Nucleus accumbens (tissue), 56 donors: ENCODE results near the gene XCL1.
A peak's percentile ranks its signal among the peaks of the same experiment; 100 is the strongest.
"Not testable (repeated sequence)": the region's sequence is repeated elsewhere in the genome, so short reads cannot be mapped to it uniquely, and the experiment has no call there.

ENCODE experiments used
- DNase-seq, 56 donors: peaks; one replicate each; lab custom pipeline; 2025; lab: John Stamatoyannopoulos, UW

The XCL1 gene

DNA sequence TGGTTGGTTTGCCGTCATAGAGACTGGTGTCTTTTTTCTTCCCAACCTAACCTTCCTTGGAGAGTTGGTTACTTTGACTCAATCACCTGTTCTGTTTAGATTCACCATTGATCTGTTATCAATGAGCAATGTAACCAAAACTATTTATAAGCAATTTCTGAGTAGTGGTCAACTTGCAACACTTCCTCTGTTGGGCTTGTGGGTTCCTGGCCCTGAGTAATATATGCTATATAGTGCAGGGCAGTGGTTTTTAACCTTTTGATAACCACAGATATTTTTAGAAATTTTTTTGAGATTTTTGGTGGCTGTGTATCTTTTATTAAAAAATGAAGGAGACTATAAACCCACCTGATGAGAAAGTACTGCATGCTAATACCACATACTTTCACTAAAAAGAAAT is 9.4 kb upstream of the XCL1 start:
- no peak for DNase-seq

- no peak for DNase-seq
These were observed 8.8 kb upstream of the XCL1 start for GRCh38 chr1:168567568-168567967.

DNA sequence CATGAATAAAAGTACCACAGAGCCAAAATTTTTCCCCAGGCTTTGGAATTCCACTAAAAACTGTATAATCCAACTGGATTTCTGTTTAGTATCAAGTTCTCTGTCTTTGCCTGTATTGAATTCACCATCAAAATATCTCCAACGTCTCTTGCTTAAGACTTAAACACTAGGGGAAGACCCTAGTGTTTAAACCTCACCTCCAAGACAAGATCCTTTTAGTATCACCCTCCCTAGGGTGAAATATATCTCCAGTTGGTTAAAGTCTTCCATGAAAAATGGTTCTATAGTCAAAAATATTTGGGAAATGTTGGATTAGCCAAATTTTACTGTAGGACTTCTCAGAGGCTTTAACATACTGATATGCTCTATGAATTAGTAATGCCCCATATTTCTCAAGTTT is 8.1 kb upstream of the XCL1 start:
- no peak for DNase-seq

GRCh38 chr1:168570652-168571051 is 5.8 kb upstream of the XCL1 start:
- DNase-seq = no peak

GRCh38 chr1:168572633-168573032 is 3.8 kb upstream of the XCL1 start:
- no peak for DNase-seq

GRCh38 chr1:168574234-168574633 is 2.2 kb upstream of the XCL1 start:
- DNase-seq = peak in 3 of 56 donors; percentile 0 to 6 (median 2)

DNA sequence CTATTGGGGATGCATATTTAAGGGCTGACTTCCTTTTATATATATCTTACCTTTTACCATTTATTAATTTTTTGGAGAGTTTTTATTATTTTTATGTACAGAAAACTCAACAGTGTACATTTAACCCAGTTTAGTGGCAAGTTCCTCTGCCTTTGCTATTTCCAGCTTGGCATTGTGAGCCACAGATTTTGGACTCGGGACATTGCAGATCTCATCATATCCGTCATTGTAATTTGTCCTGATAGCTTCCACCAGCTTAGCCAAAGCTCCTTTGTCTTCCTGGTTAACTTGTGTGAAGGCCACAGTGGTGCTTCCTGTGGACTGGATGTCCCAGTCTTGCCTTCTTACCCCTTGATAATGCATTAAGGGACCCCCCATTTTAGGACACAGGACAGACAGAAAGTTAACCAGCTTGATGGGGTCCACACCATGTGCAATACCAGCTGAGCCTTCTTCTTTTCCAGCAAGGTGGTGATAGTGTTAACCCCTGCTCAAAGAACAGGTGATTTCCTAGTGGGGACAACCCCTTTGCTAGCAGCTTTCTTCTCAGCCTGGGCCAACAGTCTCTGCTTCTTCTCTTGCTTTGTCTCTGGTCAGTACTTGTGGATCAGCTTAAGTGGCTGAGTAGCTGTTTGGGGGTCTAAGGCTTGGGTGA is 2.3 kb downstream of the XCL1 start:
- not testable (repeated sequence) for DNase-seq

DNA sequence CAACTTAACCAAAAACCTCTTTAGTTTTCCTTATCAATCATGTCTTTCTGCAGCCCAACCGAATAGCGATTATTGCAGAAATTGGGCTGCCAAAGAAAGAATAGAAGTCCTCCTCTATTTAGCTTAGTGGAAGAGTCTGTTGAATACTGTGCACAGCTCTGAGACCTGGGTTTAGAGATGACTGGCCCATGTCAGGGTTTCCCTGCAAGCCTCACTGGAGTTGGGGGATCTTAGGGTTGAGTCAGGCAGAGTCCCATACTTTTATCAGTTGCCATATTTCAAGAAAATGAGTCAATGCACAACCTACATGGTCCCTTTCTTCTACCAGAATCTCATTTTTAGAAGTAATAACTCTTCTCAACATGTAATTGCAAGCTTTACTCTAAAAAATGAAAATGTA is 3.9 kb downstream of the XCL1 start:
- DNase-seq = not testable (repeated sequence)

GRCh38 chr1:168580991-168581390 is 4.6 kb downstream of the XCL1 start:
- DNase-seq = peak in 3 of 56 donors; percentile 2 to 22 (median 3)

DNA sequence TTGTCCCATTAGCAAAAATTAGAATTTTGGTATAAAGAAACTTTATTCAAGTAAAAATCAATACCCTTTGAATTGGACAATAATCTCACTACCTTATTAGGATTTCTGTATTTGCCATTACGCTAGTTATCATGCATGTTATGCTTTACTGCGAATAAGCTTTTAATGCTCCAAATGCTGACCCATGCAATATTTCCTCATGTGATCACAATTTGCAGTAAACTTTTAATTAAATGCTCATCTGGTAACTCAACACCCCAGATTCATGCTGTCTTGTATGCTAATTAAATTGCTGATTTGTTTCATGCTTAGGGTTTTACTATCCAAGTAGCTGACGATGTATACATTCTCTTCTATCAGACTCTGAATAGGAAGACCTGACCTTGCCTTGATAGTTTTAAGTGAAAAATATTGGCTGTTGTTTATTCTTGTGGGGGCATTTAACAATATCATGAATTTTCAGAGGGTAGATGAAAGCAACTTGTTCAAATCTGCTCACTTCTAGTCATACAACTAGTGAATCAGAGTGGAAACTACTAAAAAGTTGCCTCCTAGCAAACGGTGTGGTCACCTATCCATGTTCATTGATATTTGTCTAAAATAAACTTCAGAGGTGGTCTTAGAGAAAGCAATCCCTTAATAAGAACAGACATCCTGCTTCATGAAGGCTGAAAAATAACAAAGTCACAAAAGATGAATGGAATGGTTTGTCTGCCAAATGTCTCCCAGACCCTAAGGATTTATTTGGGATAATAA is 5.6 kb downstream of the XCL1 start:
- DNase-seq = no peak

DNA sequence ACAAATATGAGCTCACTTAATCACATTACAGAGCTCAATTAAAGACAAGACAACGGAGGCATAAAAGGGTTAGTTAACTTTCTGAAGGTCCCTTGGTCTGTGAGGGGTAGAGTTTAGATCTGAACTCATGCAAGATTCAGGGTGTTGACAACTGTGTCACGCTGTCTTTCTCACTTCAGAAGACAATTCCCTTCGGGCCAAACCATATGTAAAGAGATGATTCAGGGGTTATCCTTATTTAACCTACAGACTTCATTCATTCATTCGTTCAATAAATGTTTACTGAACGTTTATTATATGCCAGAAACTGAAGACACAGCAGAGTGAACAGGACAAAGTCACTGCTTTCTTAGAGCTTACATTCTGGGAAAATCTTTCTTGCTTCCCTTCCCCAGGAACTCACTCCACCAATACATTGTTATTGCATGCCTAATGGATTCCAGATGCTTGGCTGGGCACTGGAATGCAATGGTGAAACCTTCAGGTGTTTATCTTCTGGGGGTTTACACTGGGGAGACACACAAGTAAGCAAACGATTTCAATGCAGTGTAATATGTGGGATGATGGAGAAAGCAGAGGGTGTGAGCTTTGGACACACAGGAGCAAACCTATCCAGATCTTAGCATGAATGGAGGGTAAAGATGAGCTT is 6.4 kb downstream of the XCL1 start:
- no peak for DNase-seq

GRCh38 chr1:168583571-168583970 is 7.2 kb downstream of the XCL1 start:
- no peak for DNase-seq

DNA sequence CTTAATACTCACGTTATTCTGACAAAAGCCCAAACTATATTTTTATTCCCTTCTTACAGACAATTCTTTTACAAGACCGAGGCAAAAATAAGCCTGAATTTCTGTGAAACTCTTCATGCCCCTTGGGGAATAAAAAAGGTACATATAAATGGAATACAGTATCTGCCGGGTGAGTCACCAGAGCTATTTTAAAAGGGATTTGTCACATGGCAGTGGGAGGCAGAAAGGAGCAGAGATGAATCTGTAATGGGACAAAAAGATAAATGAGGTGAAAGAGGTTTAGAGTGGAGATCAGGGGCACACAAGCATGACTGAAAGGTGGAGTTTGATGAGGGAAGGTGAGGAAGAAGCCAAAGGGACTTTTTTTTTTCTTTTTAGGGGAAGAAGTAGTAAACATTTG is 8.8 kb downstream of the XCL1 start:
- DNase-seq = peak in 26 of 56 donors; percentile 1 to 74 (median 28)

DNA sequence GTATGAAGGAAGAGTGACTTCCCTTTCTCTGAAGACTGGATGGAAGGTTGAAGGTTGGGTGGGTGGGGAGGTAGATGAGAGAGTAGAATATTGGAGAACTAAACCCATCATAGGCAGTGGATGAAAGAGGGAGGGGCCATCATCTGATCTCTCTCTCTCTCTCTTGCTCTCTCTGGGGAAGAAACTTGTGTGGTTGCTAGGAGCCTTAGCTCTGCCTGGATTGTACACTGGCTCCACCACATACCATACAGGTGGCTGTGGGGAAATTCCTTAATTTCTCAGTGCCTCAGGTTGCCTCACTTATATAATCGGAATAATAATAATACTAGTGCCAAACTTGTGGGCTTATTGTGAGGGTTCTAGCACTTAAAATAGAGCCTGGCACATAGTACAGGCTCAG is 9.5 kb downstream of the XCL1 start:
- peak in 1 of 56 donors; percentile 7 for DNase-seq

- DNase-seq = no peak
These were observed 12.8 kb downstream of the XCL1 start for GRCh38 chr1:168589167-168589566.

DNA sequence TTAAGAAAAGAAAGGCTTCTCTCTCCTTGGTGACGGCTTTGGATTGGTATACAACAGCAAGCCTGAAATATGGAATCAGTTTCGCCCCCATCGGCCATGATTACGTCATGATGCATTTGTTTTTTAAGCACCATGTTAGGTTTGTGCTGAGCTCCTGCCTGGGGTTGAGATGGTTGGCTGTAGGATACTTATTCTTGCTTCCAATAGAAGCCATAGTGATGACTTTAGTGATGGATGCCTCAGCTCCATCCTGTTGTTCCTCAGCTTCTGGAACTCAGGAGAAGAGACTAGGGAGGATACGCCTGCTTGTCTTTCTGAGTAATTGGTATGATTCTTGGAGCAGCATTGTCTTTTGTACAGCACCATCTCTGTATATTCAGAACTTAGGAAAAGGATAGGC is 14.7 kb downstream of the XCL1 start:
- DNase-seq = no peak

- DNase-seq = no peak
These were observed 15.3 kb downstream of the XCL1 start for GRCh38 chr1:168591641-168592250.

DNA sequence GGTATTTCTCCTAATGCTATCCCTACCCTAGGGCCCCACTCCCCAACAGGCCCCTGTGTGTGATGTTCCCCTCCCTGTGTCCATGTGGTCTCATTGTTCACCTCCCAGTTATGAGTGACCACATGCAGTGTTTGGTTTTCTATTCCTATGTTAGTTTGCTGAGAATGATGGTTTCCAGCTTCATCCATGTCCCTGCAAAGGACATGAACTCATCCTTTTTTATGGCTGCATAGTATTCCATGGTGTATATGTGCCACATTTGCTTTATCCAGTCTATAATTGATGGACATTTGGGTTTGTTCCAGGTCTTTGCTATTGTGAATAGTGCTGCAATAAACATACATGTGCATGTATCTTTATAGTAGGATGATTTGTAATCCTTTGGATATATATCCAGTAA is 19.0 kb downstream of the XCL1 start:
- DNase-seq = not testable (repeated sequence)

DNA sequence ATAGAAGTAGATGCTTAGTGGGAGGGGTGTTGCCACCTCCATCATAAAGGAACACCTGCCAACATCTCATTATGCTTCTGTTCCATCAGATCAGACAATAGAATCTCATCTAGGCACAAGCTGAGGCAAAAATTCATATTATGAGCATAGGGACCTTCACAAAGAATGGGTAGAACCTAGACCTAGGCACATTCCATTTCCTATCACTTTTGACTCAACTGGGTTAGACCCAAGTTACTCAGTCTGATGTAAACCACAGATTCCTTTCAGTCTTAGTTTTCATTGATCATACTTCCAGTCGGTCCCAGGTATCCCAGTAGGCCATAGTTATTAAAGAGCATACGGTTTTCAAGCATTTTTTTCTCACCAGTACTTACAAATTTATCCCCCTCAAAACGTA is 21.7 kb downstream of the XCL1 start:
- DNase-seq = no peak

DNA sequence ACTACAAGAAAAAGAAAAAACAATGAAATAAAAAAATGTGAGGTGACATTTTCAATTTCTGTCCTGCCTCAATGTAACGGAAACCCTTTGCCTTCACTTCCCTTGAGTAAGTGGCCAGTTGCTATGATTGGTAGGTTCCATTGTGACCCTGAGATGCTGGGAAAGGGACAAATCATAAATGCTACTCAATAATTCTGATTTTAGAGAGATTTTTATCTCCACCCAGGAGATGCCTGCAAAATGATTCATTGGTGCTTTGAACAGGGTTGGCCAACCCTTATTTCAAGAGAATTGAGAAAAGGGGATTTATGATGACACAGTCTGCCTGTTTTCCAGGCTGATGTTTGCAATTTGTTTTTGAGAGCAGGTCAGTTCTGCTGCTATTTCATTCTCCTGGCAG is 22.5 kb downstream of the XCL1 start:
- no peak for DNase-seq

GRCh38 chr1:168599641-168600040 is 23.2 kb downstream of the XCL1 start:
- no peak for DNase-seq
